ENCODE data around the gene PTGDS. TPM values are rescaled to one million over a fixed set of nuclear protein-coding genes. Genes with fewer than 3 reads are reported as not detected.

The PTGDS gene
- total and polyA plus RNA-seq, 5 donors from 2014 or later, result 0.47 to 15.4 TPM; not detected in 3

DNA sequence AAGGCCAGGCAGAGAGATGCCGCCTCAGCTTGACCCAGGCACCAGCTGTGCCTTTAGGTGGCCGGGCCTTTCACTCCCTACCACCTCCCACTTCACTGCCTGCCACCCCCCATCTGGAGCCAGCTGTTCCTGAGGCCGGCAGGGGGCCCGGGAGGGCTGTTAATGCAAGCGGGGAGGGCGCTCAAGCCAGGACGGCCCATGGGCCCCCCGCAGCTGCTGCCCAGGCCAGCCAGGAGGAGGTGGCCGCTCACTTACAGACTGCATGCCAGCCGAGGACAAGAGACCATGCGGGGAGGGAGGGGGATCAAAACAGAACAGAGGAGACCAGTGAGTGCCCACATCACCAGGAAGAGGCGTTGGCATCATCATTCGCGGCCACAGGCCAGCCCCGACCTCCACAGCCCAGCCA, 46.3 kb downstream of the PTGDS start:
- peaks cover 21% of the 10 kb centered on the region for H3K4me1 ChIP-seq (ENCODE audit: control insufficient read depth, insufficient read depth, low read length, poor library complexity, severe bottlenecking)
- Mint-ChIP-seq H3K27me3 (no peaks in the 10 kb centered on the region), H3K27ac (peak overlapping the region in 1 of 3 donors; percentile 42), H3K36me3 (no peaks in the 10 kb centered on the region), H3K4me3 (no peak overlapping the region), H3K4me1 (peaks cover 0 to 20% (median 3%) of the 10 kb centered on the region in 4 donors), H3K9me3 (no peaks in the 10 kb centered on the region)
- no peak overlapping the region for H3K27ac ChIP-seq (ENCODE audit: insufficient read depth, low read length, poor library complexity, severe bottlenecking)
- H3K9me3 ChIP-seq (ENCODE audit: control insufficient read depth in 2 of 2, low read length in 2 of 2), result no peaks in the 10 kb centered on the region
- no peaks in the 10 kb centered on the region for H3K27me3 ChIP-seq (ENCODE audit: control insufficient read depth, insufficient read depth, low read length)
- H3K4me3 ChIP-seq (ENCODE audit: low read depth, low read length), result no peak overlapping the region
- no peak for ATAC-seq (ENCODE audit: low read depth in 2 of 2)
- H3K36me3 ChIP-seq (ENCODE audit: control insufficient read depth, insufficient read depth, low read length), result no peaks in the 10 kb centered on the region
- no peak for DNase-seq

DNA sequence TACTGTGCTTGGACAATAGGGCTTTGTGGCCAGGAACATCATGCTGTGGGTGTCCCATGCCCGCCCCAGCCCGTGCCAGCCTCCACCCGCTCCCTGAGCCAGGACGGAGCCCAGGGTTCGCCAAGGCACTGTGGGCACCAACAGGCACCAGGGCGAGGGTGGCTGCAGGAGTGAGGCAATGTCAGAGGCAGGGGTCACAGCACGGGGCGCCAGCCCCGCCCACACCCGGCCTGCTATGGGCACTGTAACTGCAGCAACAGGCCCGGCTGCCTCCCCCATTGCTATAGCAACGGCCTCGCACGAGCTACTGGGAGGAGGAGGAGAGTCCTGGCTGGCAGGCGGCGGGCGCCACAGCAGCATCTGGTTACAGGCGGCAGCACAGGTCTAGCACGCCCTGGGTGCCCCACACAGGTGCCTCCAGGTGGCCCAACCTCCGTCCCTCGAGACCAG, 48.2 kb downstream of the PTGDS start:
- DNase-seq (no peak), ATAC-seq (ENCODE audit: low read depth in 2 of 2) (no peak)
- Histone ChIP-seq H3K9me3 (ENCODE audit: control insufficient read depth in 2 of 2, low read length in 2 of 2) (no peaks in the 10 kb centered on the region), H3K27me3 (ENCODE audit: control insufficient read depth, insufficient read depth, low read length) (no peaks in the 10 kb centered on the region), H3K36me3 (ENCODE audit: control insufficient read depth, insufficient read depth, low read length) (no peaks in the 10 kb centered on the region), H3K4me3 (ENCODE audit: low read depth, low read length) (no peak overlapping the region), H3K4me1 (ENCODE audit: control insufficient read depth, insufficient read depth, low read length, poor library complexity, severe bottlenecking) (peaks cover 40% of the 10 kb centered on the region), H3K27ac (ENCODE audit: insufficient read depth, low read length, poor library complexity, severe bottlenecking) (no peak overlapping the region)
- H3K4me1 Mint-ChIP-seq, result peaks cover 0 to 32% (median 7%) of the 10 kb centered on the region in 4 donors
- H3K9me3 Mint-ChIP-seq, result no peaks in the 10 kb centered on the region
- H3K27ac Mint-ChIP-seq, result no peak overlapping the region
- no peaks in the 10 kb centered on the region for H3K36me3 Mint-ChIP-seq
- peak overlapping the region in 1 of 4 donors; percentile 85 for H3K4me3 Mint-ChIP-seq
- no peaks in the 10 kb centered on the region for H3K27me3 Mint-ChIP-seq

GRCh38 chr9:137026384-137026783, 49.1 kb downstream of the PTGDS start:
- no peak for ATAC-seq (ENCODE audit: low read depth in 2 of 2)
- Mint-ChIP-seq H3K4me3 (peak overlapping the region in 3 of 4 donors; percentile 57 to 89 (median 85)), H3K27me3 (no peaks in the 10 kb centered on the region), H3K4me1 (peaks cover 0 to 36% (median 10%) of the 10 kb centered on the region in 4 donors), H3K9me3 (no peaks in the 10 kb centered on the region), H3K36me3 (no peaks in the 10 kb centered on the region), H3K27ac (no peak overlapping the region)
- H3K4me3 ChIP-seq (ENCODE audit: low read depth, low read length), result no peak overlapping the region
- no peak overlapping the region for H3K27ac ChIP-seq (ENCODE audit: insufficient read depth, low read length, poor library complexity, severe bottlenecking)
- DNase-seq, result no peak
- no peaks in the 10 kb centered on the region for H3K27me3 ChIP-seq (ENCODE audit: control insufficient read depth, insufficient read depth, low read length)
- no peaks in the 10 kb centered on the region for H3K36me3 ChIP-seq (ENCODE audit: control insufficient read depth, insufficient read depth, low read length)
- H3K4me1 ChIP-seq (ENCODE audit: control insufficient read depth, insufficient read depth, low read length, poor library complexity, severe bottlenecking), result peaks cover 49% of the 10 kb centered on the region
- no peaks in the 10 kb centered on the region for H3K9me3 ChIP-seq (ENCODE audit: control insufficient read depth in 2 of 2, low read length in 2 of 2)

DNA sequence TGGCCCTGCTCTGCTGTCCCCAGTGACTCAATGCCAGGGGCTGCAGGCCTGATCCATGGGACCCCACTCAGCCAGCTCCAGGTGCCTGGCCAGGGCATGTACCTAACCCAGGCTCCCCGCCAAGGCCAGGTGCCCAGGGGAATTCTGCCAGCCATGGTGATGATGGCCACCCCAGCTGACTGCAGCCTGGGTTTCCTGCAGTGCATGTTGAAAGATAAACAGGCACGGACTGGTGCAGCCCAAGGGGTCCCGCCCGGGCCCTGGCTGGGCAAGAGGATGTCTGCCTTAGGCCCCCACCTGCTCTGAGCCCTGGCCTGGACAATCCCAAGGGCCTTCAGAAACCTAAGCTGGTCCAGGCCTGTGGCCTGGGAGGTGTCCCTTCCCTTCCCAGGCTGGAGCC, 49.5 kb downstream of the PTGDS start:
- H3K27ac ChIP-seq (ENCODE audit: insufficient read depth, low read length, poor library complexity, severe bottlenecking), result no peak overlapping the region

GRCh38 chr9:137027369-137028262, 50.3 kb downstream of the PTGDS start, which contains the start of gene ABCA2:
TSS of gene ABCA2 (minus strand) at chr9:137028237. CDS start at chr9:137028140, 97 bp downstream.
- H3K27me3 Mint-ChIP-seq, result no peaks in the 10 kb centered on the region
- peaks cover 61% of the 10 kb centered on the region for H3K4me1 ChIP-seq (ENCODE audit: control insufficient read depth, insufficient read depth, low read length, poor library complexity, severe bottlenecking)
- H3K36me3 ChIP-seq (ENCODE audit: control insufficient read depth, insufficient read depth, low read length), result no peaks in the 10 kb centered on the region
- DNase-seq, result no peak
- no peaks in the 10 kb centered on the region for H3K9me3 ChIP-seq (ENCODE audit: control insufficient read depth in 2 of 2, low read length in 2 of 2)
- H3K9me3 Mint-ChIP-seq, result no peaks in the 10 kb centered on the region
- H3K4me1 Mint-ChIP-seq, result peaks cover 0 to 43% (median 13%) of the 10 kb centered on the region in 4 donors
- no peaks in the 10 kb centered on the region for H3K27me3 ChIP-seq (ENCODE audit: control insufficient read depth, insufficient read depth, low read length)
- H3K4me3 ChIP-seq (ENCODE audit: low read depth, low read length), result peak within 1 kb of the TSS; percentile 72
- peak within 1 kb of the TSS; percentile 69 to 95 (median 79) for H3K27ac Mint-ChIP-seq
- H3K36me3 Mint-ChIP-seq, result no peaks in the 10 kb centered on the region
- peak within 1 kb of the TSS; percentile 88 to 97 (median 92) for H3K4me3 Mint-ChIP-seq
- H3K27ac ChIP-seq (ENCODE audit: insufficient read depth, low read length, poor library complexity, severe bottlenecking), result peak within 1 kb of the TSS; percentile 74
- no peak for ATAC-seq (ENCODE audit: low read depth in 2 of 2)

More for the DNA sequence above, 49.5 kb downstream of the PTGDS start:
- peaks cover 0 to 39% (median 12%) of the 10 kb centered on the region in 4 donors for H3K4me1 Mint-ChIP-seq
- Histone ChIP-seq H3K27me3 (ENCODE audit: control insufficient read depth, insufficient read depth, low read length) (no peaks in the 10 kb centered on the region), H3K9me3 (ENCODE audit: control insufficient read depth in 2 of 2, low read length in 2 of 2) (no peaks in the 10 kb centered on the region), H3K4me3 (ENCODE audit: low read depth, low read length) (no peak overlapping the region), H3K4me1 (ENCODE audit: control insufficient read depth, insufficient read depth, low read length, poor library complexity, severe bottlenecking) (peaks cover 53% of the 10 kb centered on the region), H3K36me3 (ENCODE audit: control insufficient read depth, insufficient read depth, low read length) (no peaks in the 10 kb centered on the region)
- H3K4me3 Mint-ChIP-seq, result peak overlapping the region; percentile 70 to 89 (median 87)
- no peak for ATAC-seq (ENCODE audit: low read depth in 2 of 2)
- H3K27me3 Mint-ChIP-seq, result no peaks in the 10 kb centered on the region
- DNase-seq, result no peak
- no peaks in the 10 kb centered on the region for H3K36me3 Mint-ChIP-seq
- H3K27ac Mint-ChIP-seq, result peak overlapping the region in 2 of 3 donors; percentile 69 to 79
- H3K9me3 Mint-ChIP-seq, result no peaks in the 10 kb centered on the region

GRCh38 chr9:137028263-137029057, 51.2 kb downstream of the PTGDS start:
- Histone ChIP-seq H3K4me1 (ENCODE audit: control insufficient read depth, insufficient read depth, low read length, poor library complexity, severe bottlenecking) (peaks cover 69% of the 10 kb centered on the region), H3K4me3 (ENCODE audit: low read depth, low read length) (peak overlapping the region; percentile 72), H3K27ac (ENCODE audit: insufficient read depth, low read length, poor library complexity, severe bottlenecking) (peak overlapping the region; percentile 74), H3K27me3 (ENCODE audit: control insufficient read depth, insufficient read depth, low read length) (no peaks in the 10 kb centered on the region), H3K9me3 (ENCODE audit: control insufficient read depth in 2 of 2, low read length in 2 of 2) (no peaks in the 10 kb centered on the region), H3K36me3 (ENCODE audit: control insufficient read depth, insufficient read depth, low read length) (no peaks in the 10 kb centered on the region)
- Mint-ChIP-seq H3K27ac (peak overlapping the region in 1 of 3 donors; percentile 25), H3K4me1 (peaks cover 0 to 49% (median 18%) of the 10 kb centered on the region in 4 donors), H3K9me3 (no peaks in the 10 kb centered on the region), H3K4me3 (peak overlapping the region; percentile 88 to 97 (median 92)), H3K36me3 (no peaks in the 10 kb centered on the region), H3K27me3 (no peaks in the 10 kb centered on the region)
- DNase-seq (peak; percentile 63 to 75 (median 70)), ATAC-seq (ENCODE audit: low read depth in 2 of 2) (peak; percentile 64 to 70)

- peak overlapping the region in 2 of 3 donors; percentile 68 to 76 for H3K27ac Mint-ChIP-seq
- ATAC-seq (ENCODE audit: low read depth in 2 of 2) (peak; percentile 14 to 18), DNase-seq (peak; percentile 60 to 71 (median 62))
- H3K9me3 Mint-ChIP-seq, result no peaks in the 10 kb centered on the region
- Histone ChIP-seq H3K9me3 (ENCODE audit: control insufficient read depth in 2 of 2, low read length in 2 of 2) (no peaks in the 10 kb centered on the region), H3K4me1 (ENCODE audit: control insufficient read depth, insufficient read depth, low read length, poor library complexity, severe bottlenecking) (peaks cover 74% of the 10 kb centered on the region), H3K27me3 (ENCODE audit: control insufficient read depth, insufficient read depth, low read length) (no peaks in the 10 kb centered on the region), H3K27ac (ENCODE audit: insufficient read depth, low read length, poor library complexity, severe bottlenecking) (peak overlapping the region; percentile 74), H3K36me3 (ENCODE audit: control insufficient read depth, insufficient read depth, low read length) (no peaks in the 10 kb centered on the region), H3K4me3 (ENCODE audit: low read depth, low read length) (peak overlapping the region; percentile 72)
- no peaks in the 10 kb centered on the region for H3K36me3 Mint-ChIP-seq
- H3K4me1 Mint-ChIP-seq, result peaks cover 0 to 53% (median 20%) of the 10 kb centered on the region in 4 donors
- H3K4me3 Mint-ChIP-seq, result peak overlapping the region; percentile 88 to 97 (median 92)
- H3K27me3 Mint-ChIP-seq, result no peaks in the 10 kb centered on the region
These were observed 52.0 kb downstream of the PTGDS start for GRCh38 chr9:137029058-137029936.
